Liver (tissue), 9 donors: Measurements from ENCODE around the gene STN1. TPM values are rescaled to one million over a fixed set of nuclear protein-coding genes. Genes with fewer than 3 reads are reported as not detected.

ENCODE experiments used
- DNase-seq: peaks from one replicate; pipeline ENCODE4 v3.0.0-alpha.2; 2017; ENCODE audit warnings: low spot score
- H3K27ac ChIP-seq, 2 donors: one replicate each; pipeline ENCODE4 v1.7.0; 2013; ENCODE audit warnings: inconsistent platforms in 2 of 2, low read length in 2 of 2, control low read depth in 1 of 2, low read depth in 1 of 2, mild to moderate bottlenecking in 1 of 2
- H3K27me3 ChIP-seq, 4 donors: one replicate each; pipeline versions ENCODE4 v1.6.1 to v1.7.0; 2013; ENCODE audit warnings: low read length in 3 of 4, inconsistent platforms in 1 of 4, mild to moderate bottlenecking in 1 of 4, moderate library complexity in 1 of 4; ENCODE audit not compliant: control insufficient read depth in 4 of 4, insufficient read depth in 4 of 4
- H3K36me3 ChIP-seq, 4 donors: one replicate each; pipeline versions ENCODE4 v1.6.1 to v1.7.0; 2013; ENCODE audit warnings: low read length in 3 of 4, mild to moderate bottlenecking in 3 of 4, low read depth in 1 of 4, moderate library complexity in 1 of 4; ENCODE audit not compliant: control insufficient read depth in 4 of 4, insufficient read depth in 3 of 4
- H3K4me1 ChIP-seq, 4 donors: one replicate each; pipeline versions ENCODE4 v1.6.1 to v1.7.0; 2013; ENCODE audit warnings: low read length in 3 of 4, mild to moderate bottlenecking in 3 of 4, moderate library complexity in 1 of 4; ENCODE audit not compliant: control insufficient read depth in 4 of 4, insufficient read depth in 4 of 4
- H3K4me3 ChIP-seq, 3 donors: one replicate each; pipeline versions ENCODE4 v1.6.1 to v1.7.0; 2013; ENCODE audit warnings: low read length in 3 of 3, control low read depth in 1 of 3, low read depth in 1 of 3, mild to moderate bottlenecking in 1 of 3
- H3K9ac ChIP-seq, 2 donors: one replicate each; pipeline ENCODE4 v1.7.0; 2013; ENCODE audit warnings: low read length in 2 of 2, mild to moderate bottlenecking in 2 of 2, moderate library complexity in 2 of 2, control low read depth in 1 of 2, low read depth in 1 of 2
- H3K9me3 ChIP-seq, 4 donors: one replicate each; pipeline versions ENCODE4 v1.6.1 to v1.7.0; 2013; ENCODE audit warnings: low read length in 3 of 4; ENCODE audit not compliant: control insufficient read depth in 4 of 4
- FOXA1 ChIP-seq: IDR thresholded peaks from 2 replicates; pipeline ENCODE4 v1.6.1; 2016; ENCODE audit warnings: antibody characterized with exemption
- FOXA2 ChIP-seq: IDR thresholded peaks from 2 replicates; pipeline ENCODE4 v1.6.1; 2016; ENCODE audit warnings: antibody characterized with exemption
- HNF4A ChIP-seq, 2 donors: conservative IDR thresholded peaks; 2 replicates each; pipeline ENCODE4 v1.6.1; 2016; ENCODE audit warnings: antibody characterized with exemption in 2 of 2, mild to moderate bottlenecking in 2 of 2
- HNF4G ChIP-seq: IDR thresholded peaks from 2 replicates; pipeline ENCODE4 v1.6.1; 2016; ENCODE audit warnings: antibody characterized with exemption
- JUND ChIP-seq, 2 donors: IDR thresholded peaks; 2 replicates each; pipeline ENCODE4 v1.6.1; 2016; ENCODE audit warnings: antibody characterized with exemption in 2 of 2
- NR2F2 ChIP-seq: IDR thresholded peaks from 2 replicates; pipeline ENCODE4 v1.6.1; 2016; ENCODE audit warnings: antibody characterized with exemption
- RAD21 ChIP-seq, 2 donors: IDR thresholded peaks; 2 replicates each; pipeline ENCODE4 v1.6.1; 2016; ENCODE audit warnings: antibody characterized with exemption in 2 of 2, mild to moderate bottlenecking in 2 of 2
- RXRA ChIP-seq, 2 donors: IDR thresholded peaks; 2 replicates each; pipeline ENCODE4 v1.6.1; 2017 to 2018; ENCODE audit warnings: antibody characterized with exemption in 2 of 2, mild to moderate bottlenecking in 1 of 2
- SP1 ChIP-seq: IDR thresholded peaks from 2 replicates; pipeline ENCODE4 v1.6.1; 2018; ENCODE audit warnings: antibody characterized with exemption, mild to moderate bottlenecking
- TAF1 ChIP-seq: conservative IDR thresholded peaks from 2 replicates; pipeline ENCODE4 v1.6.1; 2016; ENCODE audit warnings: antibody characterized with exemption, mild to moderate bottlenecking
- YY1 ChIP-seq: IDR thresholded peaks from 2 replicates; pipeline ENCODE4 v1.6.1; 2016; ENCODE audit warnings: antibody characterized with exemption, mild to moderate bottlenecking
- WGBS: extraction: QIAGEN DNeasy Blood & Tissue Kit; methylation state at CpG from one replicate; pipeline ENCODE4 v1.1.7; 2013; 5-methylcytosine and 5-hydroxymethylcytosine counted together
- polyA plus RNA-seq, 2 donors: library from polyadenylated mRNA; stranded (reverse) in 1 of 2; unstranded in 1 of 2; fragments of 200-250 nt in 1 of 2; fragments of >200 nt in 1 of 2; fragmentation: Nextera tagmentation in 1 of 2; extraction: Ambion mirVana in 1 of 2; gene quantifications; one replicate each; pipeline versions ENCODE4 v1.2.1 to v1.2.3, GENCODE V29; 2013 to 2015
- total RNA-seq, 2 donors: library from RNA; depleted of rRNA; stranded (reverse); fragments of >200 nt; gene quantifications; one replicate each; pipeline ENCODE4 v1.2.3, GENCODE V29; 2014
- TF ChIP-seq, protein P1 (sequence below): IDR thresholded peaks from 2 replicates; pipeline ENCODE4 v1.6.1; 2016; ENCODE audit warnings: antibody characterized with exemption
- TF ChIP-seq, protein P2 (sequence below): fragments of 150-350 bp; IDR thresholded peaks from 2 replicates; pipeline ENCODE4 v1.5.1; 2017; ENCODE audit warnings: improper control_type of control experiment, low read depth, low read length; ENCODE audit not compliant: missing input control
- TF ChIP-seq, protein P3 (sequence below): IDR thresholded peaks from 2 replicates; pipeline ENCODE4 v1.6.1; 2016; ENCODE audit warnings: antibody characterized with exemption
- TF ChIP-seq, protein P4 (sequence below): IDR thresholded peaks from 2 replicates; pipeline ENCODE4 v1.6.1; 2016; ENCODE audit warnings: antibody characterized with exemption
- TF ChIP-seq, protein P5 (sequence below): IDR thresholded peaks from 2 replicates; pipeline ENCODE4 v1.6.1; 2016; ENCODE audit warnings: antibody characterized with exemption, mild to moderate bottlenecking
- donor health status: healthy.
- donor health status: healthy.
- donor health status: healthy.
- donor health status: healthy.
- donor health status: healthy.

Gene STN1
- total and polyA plus RNA-seq, 4 donors = 6.9 to 12.9 (median 8.0) TPM

DNA sequence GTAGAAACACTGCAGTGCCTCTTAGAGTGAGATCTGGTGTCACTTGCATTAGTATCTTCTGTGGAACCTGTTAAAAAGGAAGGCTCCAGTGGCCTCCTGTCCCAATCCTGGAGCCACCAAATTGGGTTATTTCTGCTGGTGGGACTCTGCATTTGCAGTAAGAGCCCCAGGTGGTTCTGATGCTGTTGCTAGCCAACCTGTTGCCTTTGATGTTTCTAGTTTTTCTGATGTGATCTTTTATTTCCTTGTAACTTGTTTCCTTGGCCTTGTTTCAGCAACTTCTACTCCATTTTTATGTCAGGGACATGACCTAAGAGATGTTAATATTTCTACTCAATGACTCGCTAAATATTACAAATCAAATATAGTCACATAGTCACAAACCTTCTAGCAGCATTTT, 12.5 kb upstream of the STN1 start:
- no peak for DNase-seq
- Histone ChIP-seq H3K4me3 (no peak overlapping the region), H3K9ac (no peak overlapping the region), H3K27ac (no peak overlapping the region), H3K36me3 (no peaks in the 10 kb centered on the region), H3K27me3 (no peaks in the 10 kb centered on the region), H3K9me3 (no peaks in the 10 kb centered on the region), H3K4me1 (no peaks in the 10 kb centered on the region)
- 96% methylated on average over 1 of the region's 1 CpG for WGBS
- TF ChIP-seq JUND (IDR thresholded peaks at IDR 0.05) (no peak), HNF4G (no peak), SP1 (no peak), RAD21 (IDR thresholded peaks at IDR 0.05) (no peak), FOXA1 (no peak), FOXA2 (no peak), HNF4A (conservative IDR thresholded peaks at IDR 0.05) (no peak), NR2F2 (no peak), RXRA (IDR thresholded peaks at IDR 0.05) (no peak)
- TF ChIP-seq, protein P1, sequence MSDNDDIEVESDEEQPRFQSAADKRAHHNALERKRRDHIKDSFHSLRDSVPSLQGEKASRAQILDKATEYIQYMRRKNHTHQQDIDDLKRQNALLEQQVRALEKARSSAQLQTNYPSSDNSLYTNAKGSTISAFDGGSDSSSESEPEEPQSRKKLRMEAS = no peak
- TF ChIP-seq, protein P2, sequence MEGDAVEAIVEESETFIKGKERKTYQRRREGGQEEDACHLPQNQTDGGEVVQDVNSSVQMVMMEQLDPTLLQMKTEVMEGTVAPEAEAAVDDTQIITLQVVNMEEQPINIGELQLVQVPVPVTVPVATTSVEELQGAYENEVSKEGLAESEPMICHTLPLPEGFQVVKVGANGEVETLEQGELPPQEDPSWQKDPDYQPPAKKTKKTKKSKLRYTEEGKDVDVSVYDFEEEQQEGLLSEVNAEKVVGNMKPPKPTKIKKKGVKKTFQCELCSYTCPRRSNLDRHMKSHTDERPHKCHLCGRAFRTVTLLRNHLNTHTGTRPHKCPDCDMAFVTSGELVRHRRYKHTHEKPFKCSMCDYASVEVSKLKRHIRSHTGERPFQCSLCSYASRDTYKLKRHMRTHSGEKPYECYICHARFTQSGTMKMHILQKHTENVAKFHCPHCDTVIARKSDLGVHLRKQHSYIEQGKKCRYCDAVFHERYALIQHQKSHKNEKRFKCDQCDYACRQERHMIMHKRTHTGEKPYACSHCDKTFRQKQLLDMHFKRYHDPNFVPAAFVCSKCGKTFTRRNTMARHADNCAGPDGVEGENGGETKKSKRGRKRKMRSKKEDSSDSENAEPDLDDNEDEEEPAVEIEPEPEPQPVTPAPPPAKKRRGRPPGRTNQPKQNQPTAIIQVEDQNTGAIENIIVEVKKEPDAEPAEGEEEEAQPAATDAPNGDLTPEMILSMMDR = no peak
- TF ChIP-seq, protein P3, sequence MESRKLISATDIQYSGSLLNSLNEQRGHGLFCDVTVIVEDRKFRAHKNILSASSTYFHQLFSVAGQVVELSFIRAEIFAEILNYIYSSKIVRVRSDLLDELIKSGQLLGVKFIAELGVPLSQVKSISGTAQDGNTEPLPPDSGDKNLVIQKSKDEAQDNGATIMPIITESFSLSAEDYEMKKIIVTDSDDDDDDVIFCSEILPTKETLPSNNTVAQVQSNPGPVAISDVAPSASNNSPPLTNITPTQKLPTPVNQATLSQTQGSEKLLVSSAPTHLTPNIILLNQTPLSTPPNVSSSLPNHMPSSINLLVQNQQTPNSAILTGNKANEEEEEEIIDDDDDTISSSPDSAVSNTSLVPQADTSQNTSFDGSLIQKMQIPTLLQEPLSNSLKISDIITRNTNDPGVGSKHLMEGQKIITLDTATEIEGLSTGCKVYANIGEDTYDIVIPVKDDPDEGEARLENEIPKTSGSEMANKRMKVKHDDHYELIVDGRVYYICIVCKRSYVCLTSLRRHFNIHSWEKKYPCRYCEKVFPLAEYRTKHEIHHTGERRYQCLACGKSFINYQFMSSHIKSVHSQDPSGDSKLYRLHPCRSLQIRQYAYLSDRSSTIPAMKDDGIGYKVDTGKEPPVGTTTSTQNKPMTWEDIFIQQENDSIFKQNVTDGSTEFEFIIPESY = no peak

DNA sequence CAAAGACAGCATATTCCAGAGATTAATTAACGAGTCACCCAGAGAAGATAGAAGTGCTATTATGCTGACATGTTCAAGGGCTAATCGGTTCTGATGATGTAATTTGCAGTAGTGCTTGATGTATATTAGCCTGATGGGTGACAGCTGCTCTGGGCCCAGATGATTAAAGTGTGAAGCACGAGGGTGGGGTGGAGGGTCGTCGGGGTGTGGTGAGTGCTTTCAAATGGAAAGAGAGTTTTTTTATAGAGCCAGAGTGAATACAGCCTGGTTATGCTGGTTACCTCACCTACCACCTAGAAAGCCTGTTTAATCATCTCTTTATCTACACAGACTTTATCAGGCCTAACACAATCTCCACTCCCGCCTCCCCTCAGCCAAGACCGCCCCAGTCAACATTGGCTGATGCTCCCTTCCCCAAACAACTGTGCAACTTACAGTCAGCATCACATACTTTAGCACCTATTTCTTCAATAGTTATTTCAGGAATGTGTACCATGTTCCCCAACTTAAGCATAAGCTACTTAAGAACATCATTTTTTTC, 11.5 kb upstream of the STN1 start:
- Histone ChIP-seq H3K36me3 (no peaks in the 10 kb centered on the region), H3K4me1 (no peaks in the 10 kb centered on the region), H3K27me3 (no peaks in the 10 kb centered on the region), H3K4me3 (no peak overlapping the region), H3K27ac (no peak overlapping the region), H3K9ac (no peak overlapping the region), H3K9me3 (no peaks in the 10 kb centered on the region)
- 66% methylated on average over 7 of the region's 7 CpGs for WGBS
- no peak for DNase-seq
- TF ChIP-seq RAD21 (IDR thresholded peaks at IDR 0.05) (no peak), JUND (IDR thresholded peaks at IDR 0.05) (no peak), FOXA2 (no peak), TAF1 (no peak), HNF4A (conservative IDR thresholded peaks at IDR 0.05) (no peak), YY1 (no peak), NR2F2 (no peak)
- TF ChIP-seq, protein P4, sequence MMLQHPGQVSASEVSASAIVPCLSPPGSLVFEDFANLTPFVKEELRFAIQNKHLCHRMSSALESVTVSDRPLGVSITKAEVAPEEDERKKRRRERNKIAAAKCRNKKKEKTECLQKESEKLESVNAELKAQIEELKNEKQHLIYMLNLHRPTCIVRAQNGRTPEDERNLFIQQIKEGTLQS = no peak
- TF ChIP-seq, protein P5, sequence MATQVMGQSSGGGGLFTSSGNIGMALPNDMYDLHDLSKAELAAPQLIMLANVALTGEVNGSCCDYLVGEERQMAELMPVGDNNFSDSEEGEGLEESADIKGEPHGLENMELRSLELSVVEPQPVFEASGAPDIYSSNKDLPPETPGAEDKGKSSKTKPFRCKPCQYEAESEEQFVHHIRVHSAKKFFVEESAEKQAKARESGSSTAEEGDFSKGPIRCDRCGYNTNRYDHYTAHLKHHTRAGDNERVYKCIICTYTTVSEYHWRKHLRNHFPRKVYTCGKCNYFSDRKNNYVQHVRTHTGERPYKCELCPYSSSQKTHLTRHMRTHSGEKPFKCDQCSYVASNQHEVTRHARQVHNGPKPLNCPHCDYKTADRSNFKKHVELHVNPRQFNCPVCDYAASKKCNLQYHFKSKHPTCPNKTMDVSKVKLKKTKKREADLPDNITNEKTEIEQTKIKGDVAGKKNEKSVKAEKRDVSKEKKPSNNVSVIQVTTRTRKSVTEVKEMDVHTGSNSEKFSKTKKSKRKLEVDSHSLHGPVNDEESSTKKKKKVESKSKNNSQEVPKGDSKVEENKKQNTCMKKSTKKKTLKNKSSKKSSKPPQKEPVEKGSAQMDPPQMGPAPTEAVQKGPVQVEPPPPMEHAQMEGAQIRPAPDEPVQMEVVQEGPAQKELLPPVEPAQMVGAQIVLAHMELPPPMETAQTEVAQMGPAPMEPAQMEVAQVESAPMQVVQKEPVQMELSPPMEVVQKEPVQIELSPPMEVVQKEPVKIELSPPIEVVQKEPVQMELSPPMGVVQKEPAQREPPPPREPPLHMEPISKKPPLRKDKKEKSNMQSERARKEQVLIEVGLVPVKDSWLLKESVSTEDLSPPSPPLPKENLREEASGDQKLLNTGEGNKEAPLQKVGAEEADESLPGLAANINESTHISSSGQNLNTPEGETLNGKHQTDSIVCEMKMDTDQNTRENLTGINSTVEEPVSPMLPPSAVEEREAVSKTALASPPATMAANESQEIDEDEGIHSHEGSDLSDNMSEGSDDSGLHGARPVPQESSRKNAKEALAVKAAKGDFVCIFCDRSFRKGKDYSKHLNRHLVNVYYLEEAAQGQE = no peak
- TF ChIP-seq, protein P2 = no peak
